GM21423 (cell line): Measurements from ENCODE around the gene SELE.

Source experiments
- ATAC-seq: cut with Tn5 transposase; IDR thresholded peaks from one replicate; pipeline ENCODE4 v1.9.1; 2021; ENCODE audit warnings: mild to moderate bottlenecking, moderate library complexity; ENCODE audit not compliant: unreplicated experiment

The SELE gene

GRCh38 chr1:169733924-169734323 is at the start of gene SELE:
Gene SELE, minus strand, starts transcription at chr1:169734079. Its CDS starts 467 bp downstream, at chr1:169733612.
- ATAC-seq = no peak

- ATAC-seq = no peak
Measured at GRCh38 chr1:169782596-169782995, 48.7 kb upstream of the SELE start.

- no peak for ATAC-seq
Measured at GRCh38 chr1:169779970-169780369, 46.1 kb upstream of the SELE start.

GRCh38 chr1:169779150-169779549 is 45.3 kb upstream of the SELE start:
- ATAC-seq = no peak

GRCh38 chr1:169776440-169776839 is 42.6 kb upstream of the SELE start:
- ATAC-seq = no peak

GRCh38 chr1:169768161-169768560 is 34.3 kb upstream of the SELE start:
- no peak for ATAC-seq

- ATAC-seq = no peak
Measured at GRCh38 chr1:169765580-169766331, 31.9 kb upstream of the SELE start.

GRCh38 chr1:169764919-169765318 is 31.0 kb upstream of the SELE start:
- ATAC-seq = no peak

- ATAC-seq = no peak
Measured at GRCh38 chr1:169762699-169763098, 28.8 kb upstream of the SELE start.

- ATAC-seq = no peak
Measured at GRCh38 chr1:169759038-169759437, 25.2 kb upstream of the SELE start.

- ATAC-seq = no peak
Measured at GRCh38 chr1:169753549-169753948, 19.7 kb upstream of the SELE start.

- no peak for ATAC-seq
Measured at GRCh38 chr1:169750041-169750440, 16.2 kb upstream of the SELE start.

GRCh38 chr1:169746550-169746949 is 12.7 kb upstream of the SELE start:
- ATAC-seq = no peak

GRCh38 chr1:169745015-169745861 is 11.4 kb upstream of the SELE start:
- no peak for ATAC-seq

- ATAC-seq = no peak
Measured at GRCh38 chr1:169741666-169742394, 8.0 kb upstream of the SELE start.

GRCh38 chr1:169739980-169740379 is 6.1 kb upstream of the SELE start:
- ATAC-seq = no peak

- no peak for ATAC-seq
Measured at GRCh38 chr1:169731446-169731845, 2.4 kb downstream of the SELE start.

GRCh38 chr1:169729991-169730390 is 3.9 kb downstream of the SELE start:
- no peak for ATAC-seq

GRCh38 chr1:169727307-169727706 is 6.6 kb downstream of the SELE start:
- no peak for ATAC-seq

GRCh38 chr1:169726851-169727250 is 7.0 kb downstream of the SELE start:
- ATAC-seq = no peak

- no peak for ATAC-seq
Measured at GRCh38 chr1:169725930-169726329, 7.9 kb downstream of the SELE start.
